Measurements from ENCODE around the gene PCDHGA1.

PCDHGA1 gene

GRCh38 chr5:141465351-141465750 is 135.0 kb downstream of the PCDHGA1 start:
- no peak for DNase-seq

GRCh38 chr5:141475625-141476131 is 145.4 kb downstream of the PCDHGA1 start, which contains the start of gene PCDHGC3:
PCDHGC3 (plus strand) TSS chr5:141475966; CDS start chr5:141476117, 151 bp downstream.
- peak; percentile 87 for DNase-seq

- DNase-seq, result peak; percentile 19
Measured at GRCh38 chr5:141476132-141476911, 146.0 kb downstream of the PCDHGA1 start.

- DNase-seq, result no peak
Measured at GRCh38 chr5:141477044-141477575, 146.8 kb downstream of the PCDHGA1 start.

GRCh38 chr5:141477815-141478214 is 147.5 kb downstream of the PCDHGA1 start:
- DNase-seq, result no peak

- no peak for DNase-seq
Measured at GRCh38 chr5:141478321-141478945, 148.1 kb downstream of the PCDHGA1 start.

- DNase-seq, result no peak
Measured at GRCh38 chr5:141479776-141480175, 149.5 kb downstream of the PCDHGA1 start.

- DNase-seq, result no peak
Measured at GRCh38 chr5:141483902-141484301, 153.6 kb downstream of the PCDHGA1 start.

- no peak for DNase-seq
Measured at GRCh38 chr5:141484310-141484640, 154.0 kb downstream of the PCDHGA1 start.

- no peak for DNase-seq
Measured at GRCh38 chr5:141484641-141485311, 154.5 kb downstream of the PCDHGA1 start, which contains the start of gene PCDHGC4. PCDHGC4 (plus strand) TSS chr5:141485030; CDS start chr5:141485174, 144 bp downstream.

- no peak for DNase-seq
Measured at GRCh38 chr5:141485321-141486055, 155.2 kb downstream of the PCDHGA1 start.

- DNase-seq, result no peak
Measured at GRCh38 chr5:141486091-141486490, 155.8 kb downstream of the PCDHGA1 start.

- no peak for DNase-seq
Measured at GRCh38 chr5:141487131-141487530, 156.8 kb downstream of the PCDHGA1 start.

- no peak for DNase-seq
Measured at GRCh38 chr5:141488591-141489561, 158.6 kb downstream of the PCDHGA1 start, which contains the start of gene PCDHGC5. PCDHGC5 (plus strand) TSS chr5:141489081; CDS start chr5:141489241, 160 bp downstream.

GRCh38 chr5:141489841-141490240 is 159.5 kb downstream of the PCDHGA1 start:
- DNase-seq, result no peak

GRCh38 chr5:141490271-141490670 is 160.0 kb downstream of the PCDHGA1 start:
- DNase-seq, result no peak

- DNase-seq, result no peak
Measured at GRCh38 chr5:141490771-141491170, 160.5 kb downstream of the PCDHGA1 start.

- no peak for DNase-seq
Measured at GRCh38 chr5:141491323-141492167, 161.2 kb downstream of the PCDHGA1 start.

GRCh38 chr5:141492168-141492885 is 162.0 kb downstream of the PCDHGA1 start:
- DNase-seq, result no peak

Data from NCI-H2171 treated with DMSO at 0.1 percent for 48 hours (cell line).